MM.1S (cell line): ENCODE measurements around the gene NOD1.
A peak's percentile ranks its signal among the peaks of the same experiment; 100 is the strongest.

Experiments used
- EZH2 ChIP-seq: fragments of 300-600 bp; sonication (generic); optimal IDR thresholded peaks from 2 replicates; pipeline ENCODE3; 2017; ENCODE audit warnings: low read depth, mild to moderate bottlenecking, antibody characterized with exemption, low read length, mixed read lengths
- TF ChIP-seq, protein P1 (sequence below): fragments of 300-600 bp; sonication (generic); IDR thresholded peaks from 2 replicates; pipeline ENCODE4 v1.5.1; 2016; ENCODE audit warnings: antibody characterized with exemption, low read length, mixed read lengths

DNA sequence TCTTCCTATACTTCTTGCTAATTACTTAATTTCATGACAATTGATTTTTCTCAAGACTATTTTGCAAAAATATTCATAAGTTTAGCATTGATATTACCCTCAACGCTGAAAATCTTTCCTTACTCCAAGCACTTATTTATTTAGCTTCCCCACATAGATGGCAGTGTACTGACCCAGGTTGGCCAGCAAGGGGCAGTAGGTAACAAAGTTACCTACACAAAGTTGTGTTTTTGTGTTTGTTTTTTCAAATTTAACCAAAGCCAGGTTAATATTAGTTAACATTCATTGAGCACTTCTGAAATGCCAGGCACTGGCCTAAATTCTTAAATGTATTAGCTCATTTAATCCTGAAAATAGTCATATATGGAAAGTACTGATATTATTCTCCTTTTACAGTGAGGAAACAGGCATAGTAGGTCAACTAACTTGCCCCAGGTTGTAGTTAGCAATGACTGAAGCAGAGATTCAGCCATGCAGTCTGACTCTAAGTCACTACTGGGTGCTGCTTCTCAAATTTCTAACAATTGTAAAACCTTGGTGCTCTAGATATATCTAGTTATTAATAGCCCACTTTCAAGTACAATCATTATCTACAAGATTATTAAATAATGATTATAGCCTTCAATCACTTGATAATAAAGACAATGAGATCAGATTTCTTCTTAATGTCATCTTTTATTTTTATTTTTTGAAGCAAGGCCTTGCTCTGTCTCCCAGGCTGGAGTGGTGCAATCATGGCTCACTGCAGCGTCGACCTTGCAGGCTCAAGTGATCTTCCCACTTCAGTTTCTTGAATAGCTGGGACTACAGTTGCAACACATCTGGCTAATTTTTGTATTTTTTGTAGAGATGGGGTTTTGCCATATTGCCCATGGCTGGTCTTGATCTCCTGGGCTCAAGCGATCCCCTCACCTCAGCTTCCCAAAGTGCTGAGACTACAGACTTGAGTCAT is 31.8 kb upstream of the NOD1 start:
- no peak for TF ChIP-seq EZH2
- TF ChIP-seq, protein P1, sequence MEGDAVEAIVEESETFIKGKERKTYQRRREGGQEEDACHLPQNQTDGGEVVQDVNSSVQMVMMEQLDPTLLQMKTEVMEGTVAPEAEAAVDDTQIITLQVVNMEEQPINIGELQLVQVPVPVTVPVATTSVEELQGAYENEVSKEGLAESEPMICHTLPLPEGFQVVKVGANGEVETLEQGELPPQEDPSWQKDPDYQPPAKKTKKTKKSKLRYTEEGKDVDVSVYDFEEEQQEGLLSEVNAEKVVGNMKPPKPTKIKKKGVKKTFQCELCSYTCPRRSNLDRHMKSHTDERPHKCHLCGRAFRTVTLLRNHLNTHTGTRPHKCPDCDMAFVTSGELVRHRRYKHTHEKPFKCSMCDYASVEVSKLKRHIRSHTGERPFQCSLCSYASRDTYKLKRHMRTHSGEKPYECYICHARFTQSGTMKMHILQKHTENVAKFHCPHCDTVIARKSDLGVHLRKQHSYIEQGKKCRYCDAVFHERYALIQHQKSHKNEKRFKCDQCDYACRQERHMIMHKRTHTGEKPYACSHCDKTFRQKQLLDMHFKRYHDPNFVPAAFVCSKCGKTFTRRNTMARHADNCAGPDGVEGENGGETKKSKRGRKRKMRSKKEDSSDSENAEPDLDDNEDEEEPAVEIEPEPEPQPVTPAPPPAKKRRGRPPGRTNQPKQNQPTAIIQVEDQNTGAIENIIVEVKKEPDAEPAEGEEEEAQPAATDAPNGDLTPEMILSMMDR: peak; percentile 86
